ENCODE data around the gene TMEM176B. TPM values are rescaled to one million over a fixed set of nuclear protein-coding genes. Genes with fewer than 3 reads are reported as not detected.

The TMEM176B gene
- total and polyA plus RNA-seq, 2 donors (not counting 3 experiments of a cell fraction or from before 2014, with no cell fraction given) = 0.23 TPM; not detected in 1

DNA sequence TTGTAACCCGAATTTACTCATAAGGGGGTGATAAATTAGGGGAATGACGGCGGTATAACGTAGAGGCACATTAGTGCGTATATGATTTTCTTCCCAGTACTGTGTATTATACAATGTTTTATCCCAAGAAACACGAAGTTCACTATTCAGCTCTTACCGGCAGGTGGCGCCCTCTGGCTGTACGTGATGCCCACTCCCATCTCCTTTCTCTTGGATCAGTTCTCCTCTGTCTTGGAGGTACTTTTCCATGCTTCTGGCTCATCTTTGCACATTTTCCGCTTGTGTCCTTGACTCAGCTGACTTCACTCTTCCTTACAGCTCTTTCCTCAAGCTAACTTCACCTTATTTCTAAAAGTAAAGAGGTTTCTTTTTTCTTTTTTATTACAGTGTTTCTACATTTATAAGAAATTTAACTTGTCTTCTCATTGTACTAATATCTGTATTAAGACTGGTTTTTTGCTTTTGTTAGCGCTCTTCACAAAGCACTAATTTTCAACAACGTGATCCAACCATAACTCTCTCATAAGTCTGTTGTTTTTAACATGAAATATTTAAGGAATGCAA, 21.3 kb downstream of the TMEM176B start:
- POLR2A ChIA-PET = no interaction called here
- BruUV-seq (replicated peaks) = no TSS peak
- DNase-seq (ENCODE audit: low read depth, low spot score) (peak; percentile 80), FAIRE-seq (peak; percentile 80)
- no peaks in the 10 kb centered on the region for H3K79me2 ChIP-seq (ENCODE audit: control insufficient read depth, insufficient read depth, low read length)
- no peaks in the 10 kb centered on the region for H4K20me1 ChIP-seq (replicated peaks; ENCODE audit: control insufficient read depth, extremely low read depth, insufficient read depth, low read length)
- no peaks in the 10 kb centered on the region for H3K9me3 ChIP-seq (replicated peaks; ENCODE audit: control insufficient read depth, insufficient read depth, low read length)
- H3K36me3 ChIP-seq (ENCODE audit: control insufficient read depth in 2 of 2, extremely low read depth in 1 of 2, insufficient read depth in 2 of 2, low read length in 2 of 2) = no peaks in the 10 kb centered on the region
- no peak overlapping the region for H3K9ac ChIP-seq (replicated peaks; ENCODE audit: extremely low read depth, insufficient read depth, low read length)
- CTCF ChIA-PET = interaction anchor here (0.5 to 2.1 kb wide), 40 partner anchors 9 to 467 kb away, joined by 3 to 30 read pairs (median 4); partner anchors contain the start of gene GIMAP1
- H2AFZ ChIP-seq (ENCODE audit: low read depth, low read length) = no peak overlapping the region
- no peak overlapping the region for H3K27ac ChIP-seq (ENCODE audit: insufficient read depth, low read depth, low read length)
- no peaks in the 10 kb centered on the region for H3K4me1 ChIP-seq (ENCODE audit: control insufficient read depth, extremely low read depth, insufficient read depth, low read length)
- intact Hi-C loops (cut with micrococcal nuclease) = loop anchor here (1.0 kb wide), 4 partner anchors 98 to 331 kb away; no protein-coding TSS in a partner anchor
- no peak overlapping the region for H3K4me2 ChIP-seq (ENCODE audit: insufficient read depth, low read length)
- no peak overlapping the region for H3K4me3 ChIP-seq (replicated peaks in 1 of 3; ENCODE audit: insufficient read depth in 1 of 3, low read depth in 1 of 3, low read length in 3 of 3)
- H3K9me1 ChIP-seq (replicated peaks; ENCODE audit: control insufficient read depth, extremely low read depth, insufficient read depth, low read length) = no peaks in the 10 kb centered on the region
- peaks cover 12 to 13% of the 10 kb centered on the region in 2 experiments for H3K27me3 ChIP-seq (ENCODE audit: control insufficient read depth in 2 of 2, insufficient read depth in 2 of 2, low read length in 2 of 2)
- dilution Hi-C loops (cut with MboI; ENCODE audit: extremely low pct_ligation_motif_present, low sequenced_read_pairs) = no loop called here
- TF ChIP-seq FOS (IDR thresholded peaks at IDR 0.05; ENCODE audit: borderline replicate concordance, insufficient read depth, low read length) = no peak
- no peak for TF ChIP-seq EZH2 (IDR thresholded peaks at IDR 0.05; ENCODE audit: borderline replicate concordance, low read depth, low read length, severe bottlenecking)
- TF ChIP-seq MYC (IDR thresholded peaks at IDR 0.05; ENCODE audit: low read depth, low read length) = no peak
- peak; percentile 80 to 90 for TF ChIP-seq CTCF (IDR thresholded peaks at IDR 0.05; ENCODE audit: extremely low read depth in 1 of 2, insufficient read depth in 1 of 2, low read depth in 1 of 2, low read length in 2 of 2)
- TF ChIP-seq POLR2AphosphoS5 (IDR thresholded peaks at IDR 0.05; ENCODE audit: insufficient read depth, low read depth, low read length) = no peak
